Urothelium cell line (cell line): ENCODE results near the gene COL5A1.
A peak's percentile ranks its signal among the peaks of the same experiment; 100 is the strongest.

Source experiments
- DNase-seq: peaks from one replicate; pipeline ENCODE4 v3.0.0; 2011; ENCODE audit warnings: low spot score, mixed read lengths
- FAIRE-seq: peaks from 2 replicates; lab custom pipeline; 2011; peaks lifted over from hg19 to GRCh38; lab: Jason Lieb, UNC

COL5A1 gene

DNA sequence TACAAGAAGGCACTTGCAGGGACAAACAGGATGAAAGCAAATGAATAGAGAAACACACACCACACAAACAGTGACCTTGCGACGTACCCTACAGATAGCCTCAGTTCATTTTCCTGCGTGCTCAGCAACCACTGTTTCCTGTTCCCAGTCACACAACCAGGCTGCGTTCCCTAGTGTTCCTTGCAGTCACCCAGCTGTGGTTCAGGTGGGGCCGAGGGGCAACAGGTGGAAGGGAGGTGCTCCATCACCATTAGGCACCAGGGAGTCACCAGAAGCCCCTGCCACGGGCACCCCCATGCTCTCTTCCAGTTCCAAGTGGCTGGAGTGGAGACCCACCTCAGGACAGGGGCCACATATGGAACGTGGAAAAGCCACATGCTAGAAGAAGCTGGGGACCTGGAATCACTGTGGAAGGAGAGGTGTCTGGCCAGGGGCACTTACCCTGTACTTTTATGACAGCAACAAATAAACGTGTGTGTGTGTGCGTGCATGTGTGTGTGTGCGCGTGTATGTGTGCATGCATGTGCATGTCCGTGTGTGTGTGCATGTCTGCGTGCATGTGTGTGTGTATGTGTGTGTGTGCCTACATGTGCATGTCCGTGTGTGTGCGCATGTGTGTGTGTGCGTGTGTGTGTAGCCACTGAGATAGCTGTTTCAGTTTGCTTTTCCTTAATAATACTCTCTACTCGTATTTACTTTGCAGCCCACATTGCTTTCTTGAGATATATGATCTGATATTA is 220.2 kb downstream of the COL5A1 start:
- FAIRE-seq = peak; percentile 27

GRCh38 chr9:134863306-134863902 is 221.8 kb downstream of the COL5A1 start:
- no peak for DNase-seq
- no peak for FAIRE-seq

More for the DNA sequence above, 220.2 kb downstream of the COL5A1 start:
- DNase-seq = no peak

DNA sequence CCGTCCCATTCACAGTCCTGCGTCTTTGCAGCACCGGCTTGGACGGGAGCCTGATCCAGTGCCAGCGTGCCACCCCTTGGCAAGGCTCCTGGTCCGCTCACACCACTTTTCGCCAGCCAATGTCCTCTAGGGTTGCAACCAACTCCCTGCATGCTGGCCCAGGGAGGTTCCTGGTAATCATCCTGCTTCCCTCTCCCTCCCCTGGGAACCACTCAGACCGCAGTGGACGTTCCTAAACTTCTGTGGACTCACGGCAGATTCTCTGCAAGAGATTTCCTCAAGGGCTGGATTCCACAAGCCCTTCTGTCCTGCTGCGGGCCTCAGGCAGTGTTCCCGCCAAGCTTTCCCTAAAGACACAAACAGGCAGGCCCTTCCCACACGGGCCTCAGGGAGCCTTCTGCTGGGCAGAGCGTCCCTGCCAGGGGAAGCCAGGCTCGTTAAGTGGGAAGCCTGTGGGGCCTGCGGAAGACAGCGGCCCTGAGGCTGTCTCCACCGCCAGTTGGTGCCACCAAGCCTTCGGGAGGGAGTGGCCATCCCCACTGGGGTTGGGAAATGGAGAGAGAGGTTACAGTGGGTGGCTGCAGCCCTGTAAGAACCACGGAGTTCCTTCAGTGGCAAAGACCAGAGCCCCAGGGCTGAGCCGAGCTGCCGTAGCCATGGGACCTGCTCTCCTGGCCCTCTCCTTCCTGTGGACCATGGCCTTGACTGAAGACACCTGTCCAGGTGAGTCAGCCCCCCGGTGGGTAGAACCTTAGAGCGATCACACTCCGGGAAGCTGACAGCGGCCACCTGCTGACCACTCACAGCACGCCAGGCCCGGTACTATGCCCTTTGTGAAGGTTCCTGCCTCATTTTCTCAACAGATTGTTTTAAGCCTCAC is 222.6 kb downstream of the COL5A1 start:
- no peak for DNase-seq
- no peak for FAIRE-seq

GRCh38 chr9:134864821-134865190 is 223.2 kb downstream of the COL5A1 start:
- FAIRE-seq = no peak
- DNase-seq = no peak

GRCh38 chr9:134867917-134868750 is 226.5 kb downstream of the COL5A1 start:
- no peak for DNase-seq
- no peak for FAIRE-seq

DNA sequence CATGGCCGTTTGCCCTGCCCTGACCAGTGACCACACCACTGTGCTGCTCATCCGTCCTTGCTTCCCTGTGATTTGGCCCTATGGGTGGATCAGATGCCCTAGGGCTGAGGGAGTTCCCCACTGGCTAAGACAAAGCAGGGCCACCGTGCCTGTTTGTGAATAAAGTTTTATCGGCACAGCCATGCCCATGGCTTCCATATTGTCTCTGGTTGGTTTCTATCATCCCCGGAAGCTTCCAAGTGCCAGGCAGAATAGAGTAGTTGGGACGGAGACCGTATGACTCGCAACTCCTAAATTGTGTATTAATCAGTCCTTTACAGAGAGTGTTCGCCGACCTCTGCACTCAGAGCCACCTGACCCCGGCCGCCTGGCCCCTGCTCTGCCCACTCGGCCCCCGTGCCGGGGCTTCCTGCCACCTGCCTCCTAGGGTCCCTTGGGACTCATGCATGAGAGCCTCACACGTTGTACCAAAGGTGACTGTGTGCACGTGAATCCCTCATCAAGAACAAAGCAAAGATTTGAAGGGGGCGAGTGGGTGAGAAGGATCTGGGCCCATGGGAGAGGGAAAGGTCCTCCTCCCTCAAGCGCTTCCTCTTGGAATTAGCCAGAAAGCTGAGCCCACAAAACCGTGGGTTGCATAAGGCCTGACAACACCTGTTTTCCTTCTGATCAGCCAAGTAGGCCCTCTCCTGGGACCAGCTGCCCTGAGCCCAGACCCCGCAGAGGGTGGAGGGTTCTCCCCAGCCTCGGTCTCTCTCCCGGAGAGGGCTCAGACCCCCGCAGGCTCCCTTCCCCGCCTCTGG is 227.3 kb downstream of the COL5A1 start:
- DNase-seq (no peak), FAIRE-seq (no peak)

- FAIRE-seq = no peak
- DNase-seq = no peak
These were observed 228.1 kb downstream of the COL5A1 start for GRCh38 chr9:134869554-134870300.

DNA sequence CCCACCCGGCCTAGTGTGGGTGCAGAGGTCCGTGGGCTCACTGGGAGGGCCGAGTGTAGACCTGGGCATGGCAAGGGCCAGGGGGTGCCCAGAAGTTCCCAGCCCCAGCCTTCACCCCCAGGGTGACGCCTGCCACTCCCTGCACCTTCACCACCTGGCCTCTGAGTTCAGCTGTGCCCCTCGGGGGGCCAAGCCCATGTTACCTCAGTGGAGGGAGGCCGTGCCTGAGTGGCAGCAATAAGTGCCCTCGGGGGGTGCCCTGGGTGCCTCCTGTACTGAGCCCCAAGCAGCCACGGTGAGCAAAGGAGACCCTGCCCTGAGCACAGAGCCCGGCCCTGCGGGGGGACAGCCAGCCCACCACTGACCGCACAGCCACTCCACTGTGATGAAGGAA is 228.7 kb downstream of the COL5A1 start:
- FAIRE-seq = no peak
- DNase-seq = no peak

- DNase-seq (no peak), FAIRE-seq (no peak)
These were observed 229.4 kb downstream of the COL5A1 start for GRCh38 chr9:134870746-134871662.

DNA sequence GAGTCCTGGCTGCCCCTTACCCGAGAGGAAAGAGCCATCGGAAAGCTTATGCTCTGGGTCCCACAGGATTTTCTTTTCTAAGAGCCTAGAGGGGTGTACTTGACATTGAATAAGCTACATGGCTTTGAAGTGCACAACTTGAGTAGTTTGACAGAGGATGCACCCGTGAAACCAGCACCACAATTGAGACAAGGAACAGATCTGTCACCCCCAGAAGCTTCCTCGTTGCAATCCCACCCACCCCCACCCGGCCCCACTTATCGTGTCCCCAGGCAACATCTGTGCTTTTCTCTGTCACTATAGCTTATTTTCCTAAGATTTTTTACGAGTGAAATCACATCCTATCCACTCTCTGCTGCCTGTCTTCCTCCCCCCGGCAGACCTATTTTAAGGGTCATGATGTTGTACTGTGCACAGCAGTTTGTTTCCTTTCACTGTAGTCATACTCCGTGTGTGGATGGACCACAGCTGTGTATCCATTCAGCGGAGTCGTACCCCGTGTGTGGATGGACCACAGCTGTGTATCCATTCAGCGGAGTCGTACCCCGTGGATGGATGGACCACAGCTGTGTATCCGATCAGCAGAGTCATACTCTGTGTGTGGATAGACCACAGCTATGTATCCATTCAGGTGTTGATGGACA is 230.2 kb downstream of the COL5A1 start:
- FAIRE-seq = peak; percentile 53

DNA sequence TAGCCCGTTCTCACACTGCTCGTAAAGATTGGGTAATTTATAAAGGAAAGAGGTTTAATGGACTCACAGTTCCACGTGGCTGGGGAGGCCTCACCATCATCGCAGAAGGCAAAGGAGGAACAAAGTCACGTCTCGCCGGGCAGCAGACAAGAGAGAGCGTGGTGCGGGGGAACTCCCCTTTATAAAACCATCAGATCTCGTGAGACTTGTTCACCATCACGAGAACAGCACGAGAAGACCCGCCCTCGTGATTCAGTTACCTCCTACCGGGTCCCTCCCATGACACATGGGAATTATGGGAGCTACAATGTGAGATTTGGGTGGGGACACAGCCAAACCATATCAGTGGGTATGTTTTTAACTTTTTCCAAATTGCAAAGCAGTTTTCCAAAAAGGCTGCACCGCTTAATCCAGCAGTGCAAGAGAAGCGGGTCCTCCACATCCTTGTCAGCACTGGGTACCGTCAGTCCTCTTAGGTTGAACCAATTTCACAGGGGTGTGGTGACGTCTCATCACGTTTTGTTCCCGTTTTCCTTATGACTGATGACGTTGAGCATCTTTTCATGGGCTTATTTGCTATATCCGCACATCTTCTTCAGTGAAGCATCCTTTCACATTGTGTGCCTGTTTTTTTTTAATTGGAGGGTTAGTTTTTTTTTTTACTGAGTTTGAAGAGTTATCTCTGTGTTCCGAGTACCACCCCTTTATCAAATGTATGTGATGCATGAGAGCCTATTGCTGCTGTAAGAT is 231.1 kb downstream of the COL5A1 start:
- FAIRE-seq (peak; percentile 30), DNase-seq (no peak)

More for the DNA sequence above, 230.2 kb downstream of the COL5A1 start:
- DNase-seq = no peak

- no peak for FAIRE-seq
- no peak for DNase-seq
These were observed 233.8 kb downstream of the COL5A1 start for GRCh38 chr9:134875371-134875770.

GRCh38 chr9:134877541-134877940 is 235.9 kb downstream of the COL5A1 start:
- no peak for FAIRE-seq
- no peak for DNase-seq

DNA sequence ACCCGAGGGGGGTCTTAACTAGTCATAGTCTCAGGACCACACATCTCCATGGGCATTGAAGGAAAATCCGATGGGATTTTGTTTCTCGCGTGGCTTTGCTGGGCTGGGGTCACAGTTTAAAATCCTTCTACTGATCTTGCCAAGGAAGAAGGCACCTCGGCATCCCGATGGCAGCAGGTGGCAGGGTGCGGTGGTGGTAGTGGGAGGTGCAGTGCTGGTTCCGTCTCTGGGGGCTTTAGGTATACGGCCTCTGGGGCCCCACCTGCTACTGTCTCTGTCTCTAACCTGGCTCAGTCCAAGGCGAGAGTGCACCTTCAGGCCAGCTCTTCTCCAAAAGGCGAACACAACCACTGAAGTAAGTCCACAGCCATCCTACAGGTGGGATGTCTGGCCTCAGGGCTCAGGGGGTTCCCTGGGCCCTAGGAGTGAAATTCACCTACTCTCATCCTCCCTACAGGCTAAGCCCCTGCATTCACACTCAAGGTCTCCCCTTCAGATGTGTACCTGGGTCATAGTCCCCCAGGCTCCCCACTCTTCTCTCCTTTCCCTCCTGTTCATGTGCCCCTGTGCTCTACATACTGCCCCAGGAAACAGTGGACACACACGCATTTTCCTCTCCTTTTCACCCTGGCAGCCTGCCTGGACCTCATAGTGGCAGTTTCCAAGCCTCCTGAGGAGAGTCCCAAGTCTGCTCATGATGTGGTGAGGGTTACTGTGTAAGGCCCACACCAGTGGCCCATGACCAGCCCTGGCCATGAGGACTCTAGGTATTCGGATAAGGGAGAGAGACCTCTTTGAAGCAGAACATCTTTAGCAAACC is 238.3 kb downstream of the COL5A1 start:
- FAIRE-seq (no peak), DNase-seq (no peak)

DNA sequence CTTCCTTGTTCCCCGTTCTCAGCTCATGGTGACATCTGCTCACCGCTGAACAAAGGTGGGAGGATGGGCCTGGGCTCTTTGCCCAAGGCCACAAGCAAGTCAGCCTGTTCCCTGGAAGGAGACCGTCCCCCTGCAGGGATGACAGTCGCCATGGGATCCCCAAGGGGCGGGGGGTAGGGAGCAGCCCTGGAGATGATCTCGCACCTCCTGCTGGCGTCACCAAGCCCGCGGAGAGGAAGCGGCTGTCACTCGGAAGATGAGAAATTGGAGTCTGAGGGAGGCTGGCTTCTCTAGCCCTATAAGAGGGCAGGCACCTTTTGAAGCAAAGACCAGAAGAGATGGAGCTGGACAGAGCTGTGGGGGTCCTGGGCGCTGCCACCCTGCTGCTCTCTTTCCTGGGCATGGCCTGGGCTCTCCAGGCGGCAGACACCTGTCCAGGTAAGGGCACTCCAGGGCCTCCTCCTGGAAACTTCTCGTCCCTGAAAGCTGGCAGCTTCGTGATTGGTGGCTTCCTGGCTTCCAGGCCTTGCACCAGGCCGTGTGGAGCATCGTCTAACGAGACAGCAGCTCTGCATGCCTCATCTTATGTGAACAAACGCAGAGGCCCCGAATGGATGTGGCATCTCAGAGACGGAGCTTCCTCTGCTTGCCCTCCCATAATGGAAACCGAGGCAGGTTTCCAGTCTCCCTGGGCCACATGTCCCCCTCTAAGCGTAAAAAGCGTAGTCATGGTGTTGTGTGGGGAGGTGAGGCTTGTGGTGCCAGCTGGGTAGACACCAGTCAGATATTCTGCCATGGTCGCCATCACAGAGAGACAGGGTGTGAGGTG is 239.1 kb downstream of the COL5A1 start, which contains the start of gene FCN2:
FCN2 (plus strand) TSS at position 327 of the 829 bp plus-strand sequence; CDS start at position 339, 12 bp downstream.
- FAIRE-seq = no peak

More for the DNA sequence above, 239.1 kb downstream of the COL5A1 start, which contains the start of gene FCN2:
- no peak for DNase-seq
